GM12878 (cell line): ENCODE measurements around the gene DCDC2. TPM values are rescaled to one million over a fixed set of nuclear protein-coding genes. Genes with fewer than 3 reads are reported as not detected.

Experiments
- ATAC-seq: fragments of 200-7000 bp; cut with Tn5 transposase; 3 replicates; pipeline ENCODE4 v1.9.1; 2020; ENCODE audit warnings: mild to moderate bottlenecking, moderate library complexity
- BruUV-seq: library from RNA; stranded (reverse); fragments of 400-500 nt; replicated peaks from 2 replicates; lab custom pipeline; 2021; lab: Mats Ljungman, UMichigan
- CTCF ChIA-PET: fragments of 300-600 bp; sonication (Branson Sonifier 250); formaldehyde crosslinking; extraction: SDS; loops from one replicate; lab custom pipeline; 2021; ENCODE audit warnings: inconsistent platforms; lab: Yijun Ruan, JAX
- POLR2A ChIA-PET: fragments of 350-600 bp; formaldehyde crosslinking; extraction: SDS; loops from one replicate; lab custom pipeline; 2021; ENCODE audit warnings: inconsistent platforms; lab: Charles Lee
- RAD21 ChIA-PET: fragments of 300-600 bp; sonication (Branson Sonifier 250); formaldehyde crosslinking; loops from one replicate; lab custom pipeline; 2023; ENCODE audit warnings: antibody characterized with exemption; ENCODE audit not compliant: unreplicated experiment; lab: Charles Lee
- SMC1A ChIA-PET: fragments of 300-600 bp; sonication (Branson Sonifier 250); formaldehyde crosslinking; loops from one replicate; lab custom pipeline; 2023; ENCODE audit not compliant: unreplicated experiment, uncharacterized antibody; lab: Charles Lee
- DNase-seq: peaks from one replicate; pipeline ENCODE4 v3.0.0-alpha.2; 2011; ENCODE audit warnings: low read depth, low spot score
- FAIRE-seq: peaks from 3 replicates; lab custom pipeline; 2011; peaks lifted over from hg19 to GRCh38; lab: Jason Lieb, UNC
- H2AFZ ChIP-seq: 2 replicates; pipeline ENCODE4 v1.6.0; 2011; ENCODE audit warnings: low read depth, low read length, control low read depth; ENCODE audit not compliant: control insufficient read depth
- H3K27ac ChIP-seq: 2 replicates; pipeline ENCODE4 v1.5.1; 2011; ENCODE audit warnings: control low read depth; ENCODE audit not compliant: control insufficient read depth, insufficient read depth
- H3K27me3 ChIP-seq, 2 experiments: replicated peaks in 1 of 2; 2 replicates each; pipeline versions ENCODE4 v1.6.0 to v1.6.1; 2011; ENCODE audit warnings: low read length in 1 of 2; ENCODE audit not compliant: control insufficient read depth in 2 of 2, insufficient read depth in 2 of 2
- H3K36me3 ChIP-seq, 2 experiments: 2 replicates each; pipeline ENCODE4 v1.5.1; 2011; ENCODE audit warnings: low read length in 1 of 2; ENCODE audit not compliant: control insufficient read depth in 2 of 2, insufficient read depth in 2 of 2
- H3K4me1 ChIP-seq: 2 replicates; pipeline ENCODE4 v1.6.1; 2011; ENCODE audit warnings: mild to moderate bottlenecking, low read length, moderate library complexity, mixed read lengths; ENCODE audit not compliant: control insufficient read depth, insufficient read depth
- H3K4me2 ChIP-seq: 2 replicates; pipeline ENCODE4 v1.6.0; 2011; ENCODE audit warnings: control low read depth; ENCODE audit not compliant: control insufficient read depth, insufficient read depth
- H3K4me3 ChIP-seq: fragments of 200-600 bp; sonication (generic); 2 replicates; pipeline ENCODE4 v1.5.1; 2016
- H3K79me2 ChIP-seq: 2 replicates; pipeline ENCODE4 v1.6.0; 2011; ENCODE audit warnings: low read length; ENCODE audit not compliant: control insufficient read depth, insufficient read depth
- H3K9ac ChIP-seq: 2 replicates; pipeline ENCODE4 v1.8.0; 2011; ENCODE audit warnings: low read length, control low read depth, mixed read lengths; ENCODE audit not compliant: control insufficient read depth, insufficient read depth
- H3K9me3 ChIP-seq: replicated peaks from 3 replicates; pipeline ENCODE4 v1.5.1; 2011; ENCODE audit warnings: mild to moderate bottlenecking, low read length; ENCODE audit not compliant: control insufficient read depth, insufficient read depth
- H4K20me1 ChIP-seq: 2 replicates; pipeline ENCODE4 v1.6.0; 2011; ENCODE audit not compliant: control insufficient read depth, insufficient read depth
- CEBPZ ChIP-seq: fragments of 150-350 bp; IDR thresholded peaks from 2 replicates; pipeline ENCODE4 v1.6.1; 2016; ENCODE audit warnings: low read depth, low read length
- IKZF1 ChIP-seq: fragments of 450-650 bp; conservative IDR thresholded peaks from 2 replicates; pipeline ENCODE4 v1.6.1; 2017; ENCODE audit warnings: antibody characterized with exemption, mild to moderate bottlenecking
- RELA ChIP-seq: fragments of 450-650 bp; IDR thresholded peaks from 2 replicates; pipeline ENCODE4 v1.8.0; 2014; ENCODE audit warnings: borderline replicate concordance; ENCODE audit not compliant: partially characterized antibody
- WGBS: methylation state at CpG from one replicate; pipeline ENCODE4 v1.1.6; 2016; ENCODE audit warnings: low lambda C conversion rate; ENCODE audit not compliant: insufficient replicate concordance, insufficient coverage; ENCODE audit errors: missing lambda C conversion rate; 5-methylcytosine and 5-hydroxymethylcytosine counted together
- in situ Hi-C: fragments of 300-500 bp; cut with MboI; formaldehyde crosslinking; loops from 9 replicates; pipeline ENCODE4 v1.14.3; 2018; ENCODE audit warnings: mixed read lengths
- intact Hi-C: fragments of 100-400 bp; cut with micrococcal nuclease; formaldehyde crosslinking; loops from one replicate; pipeline ENCODE4 v1.14.2; 2022; ENCODE audit not compliant: unreplicated experiment
- polyA plus RNA-seq, 11 experiments: library from polyadenylated mRNA; depleted of rRNA in 4 of 11; unstranded in 6 of 11; stranded (reverse) in 5 of 11; fragments of >200 nt; fragmentation: Nextera tagmentation in 4 of 11; fragmentation: Illumina TruSeq in 1 of 11; extraction: Ambion mirVana in 4 of 11; extraction: Trizol in 1 of 11; gene quantifications; 1 replicate in 1 of 11; 2 replicates in 10 of 11; pipeline versions ENCODE4 v1.2.1 to v1.2.3, GENCODE V29; 2011 to 2016; ENCODE audit warnings: inconsistent platforms in 2 of 11, missing spikeins in 2 of 11, low read depth in 1 of 11
- total RNA-seq, 4 experiments: library from RNA; depleted of rRNA in 3 of 4; stranded (reverse); fragments of >200 nt in 3 of 4; fragmentation: Illumina TruSeq in 1 of 4; extraction: Trizol in 1 of 4; gene quantifications; 2 replicates each; pipeline versions ENCODE4 v1.2.1 to v1.2.3, GENCODE V29; 2013 to 2021

DCDC2 gene
- total and polyA plus RNA-seq, 10 of the 15 experiments (the other 5 are each of a cell fraction or from before 2014, with no cell fraction given) = under 0.01 to 0.03 TPM; not detected in 8

GRCh38 chr6:24287239-24287638 is 70.6 kb downstream of the DCDC2 start (continued):
- TF ChIP-seq CEBPZ = no peak

GRCh38 chr6:24284006-24284405 is 73.9 kb downstream of the DCDC2 start:
- in situ Hi-C loops (loop anchor here (10.0 kb wide), 2 partner anchors 241 to 411 kb away; no protein-coding TSS in a partner anchor), intact Hi-C loops (loop anchor here (5.0 kb wide), 4 partner anchors 133 to 483 kb away; no protein-coding TSS in a partner anchor)
- BruUV-seq = no TSS peak
- ChIA-PET RAD21 (interaction anchor here (0.9 to 1.9 kb wide), 9 partner anchors 8 to 239 kb away, joined by 3 to 12 read pairs (median 5); partner anchors contain the start of gene ALDH5A1), POLR2A (no interaction called here), SMC1A (interaction anchor here (0.6 to 1.9 kb wide), 16 partner anchors 7 to 239 kb away, joined by 3 to 9 read pairs (median 4); no protein-coding TSS in a partner anchor), CTCF (interaction anchor here (0.6 to 2.2 kb wide), 37 partner anchors 8 to 966 kb away, joined by 3 to 19 read pairs (median 4); partner anchors contain the start of gene ALDH5A1)
- ATAC-seq = no peak
- H3K36me3 ChIP-seq = no peaks in the 10 kb centered on the region
- TF ChIP-seq IKZF1 = 0 out of 2 replicates have a peak, but pooled peaks have one; percentile 5
- no peak for TF ChIP-seq RELA
- H2AFZ ChIP-seq = no peak overlapping the region
- H3K9me3 ChIP-seq = no peaks in the 10 kb centered on the region
- no peak overlapping the region for H3K4me3 ChIP-seq
- no peak overlapping the region for H3K27ac ChIP-seq
- no peak for DNase-seq
- no peak overlapping the region for H3K9ac ChIP-seq
- no peak for FAIRE-seq
- no peak overlapping the region for H3K4me2 ChIP-seq
- H3K4me1 ChIP-seq = peaks cover 5% of the 10 kb centered on the region; the same call in 1 of the 2 replicates
- H3K79me2 ChIP-seq = no peaks in the 10 kb centered on the region
- H3K27me3 ChIP-seq = peaks cover 0 to 2% of the 10 kb centered on the region in 2 experiments; a peak in 1 of 4 replicates
- WGBS = 77% methylated on average over 10 of the region's 10 CpGs
- H4K20me1 ChIP-seq = no peaks in the 10 kb centered on the region
